M059J (cell line): ENCODE measurements around the gene ARID4B. TPM values are rescaled to one million over a fixed set of nuclear protein-coding genes. Genes with fewer than 3 reads are reported as not detected.
A peak's percentile ranks its signal among the peaks of the same experiment; 100 is the strongest.

Experiments used
- DNase-seq: peaks from one replicate; pipeline ENCODE4 v3.0.0-alpha.2; 2012; ENCODE audit warnings: low read depth
- total RNA-seq: library from RNA; depleted of rRNA; stranded (reverse); fragments of >200 nt; shearing (Covaris generic); gene quantifications from 2 replicates; pipeline ENCODE4 v1.2.3, GENCODE V29; 2014; rRNA removed

Gene ARID4B
- total RNA-seq, 1 experiment from 2014 or later, result 17.0 TPM

- DNase-seq, result peak; percentile 98
These were observed 199.3 kb downstream of the ARID4B start, which contains the start of gene TOMM20 for GRCh38 chr1:235128456-235129328. Gene TOMM20 (minus strand): TSS chr1:235128837. CDS start chr1:235128715, 122 bp downstream.

GRCh38 chr1:235127732-235128455, 200.1 kb downstream of the ARID4B start:
- DNase-seq, result no peak

DNA sequence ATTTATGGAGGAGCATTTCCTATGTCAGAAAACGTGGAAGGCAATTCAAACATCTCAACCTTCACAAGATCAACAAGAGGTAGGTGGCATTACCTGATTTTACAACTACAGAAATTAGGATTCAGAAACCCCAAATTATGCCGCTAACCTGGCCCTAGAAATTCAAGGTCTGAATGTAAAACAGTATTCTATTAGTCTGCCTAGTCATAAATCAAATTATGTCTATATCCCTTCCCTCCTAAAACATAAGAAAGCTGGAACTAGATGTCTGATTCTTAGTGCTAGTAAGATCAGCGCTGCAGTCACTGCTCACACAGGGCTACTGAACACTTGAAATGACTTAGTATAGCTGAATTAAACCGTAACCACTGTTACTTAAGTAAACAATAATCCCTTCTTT, 200.8 kb downstream of the ARID4B start:
- DNase-seq, result no peak

DNA sequence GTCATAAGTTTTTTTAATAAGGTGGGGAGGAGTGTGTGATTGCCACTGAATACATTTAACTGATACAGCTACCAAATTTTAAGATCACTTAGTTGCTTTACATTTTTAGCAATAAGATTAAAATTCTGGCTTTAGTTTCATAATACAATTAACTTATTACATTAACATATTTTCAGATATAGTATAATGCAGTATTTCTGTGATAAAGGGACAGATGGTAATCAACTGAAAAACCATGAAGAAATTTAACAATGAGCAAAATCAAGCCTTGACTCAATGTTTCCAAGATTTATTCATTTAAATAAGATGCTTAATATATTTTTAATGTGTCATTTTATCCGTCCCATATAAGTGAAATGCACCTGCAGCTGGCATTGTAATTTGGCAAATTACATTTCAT, 203.3 kb downstream of the ARID4B start:
- no peak for DNase-seq

DNA sequence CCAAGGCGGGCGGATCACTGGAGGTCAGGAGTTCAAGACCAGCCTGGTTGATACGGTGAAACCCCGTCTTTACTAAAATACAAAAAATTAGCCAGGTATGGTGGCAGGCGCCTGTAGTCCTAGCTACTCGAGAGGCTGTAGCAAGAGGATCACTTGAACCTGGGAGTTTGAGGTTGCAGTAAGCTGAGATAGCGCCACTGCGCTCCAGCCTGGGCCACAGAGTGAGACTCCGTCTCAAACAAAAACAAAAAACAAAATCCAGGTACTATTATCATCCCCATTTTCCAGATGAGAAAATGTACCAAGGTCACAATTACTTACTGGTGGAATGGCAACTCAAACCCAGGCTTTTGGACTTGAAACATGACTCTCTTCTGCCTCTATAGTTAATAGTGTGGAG, 203.9 kb downstream of the ARID4B start:
- DNase-seq, result no peak

DNA sequence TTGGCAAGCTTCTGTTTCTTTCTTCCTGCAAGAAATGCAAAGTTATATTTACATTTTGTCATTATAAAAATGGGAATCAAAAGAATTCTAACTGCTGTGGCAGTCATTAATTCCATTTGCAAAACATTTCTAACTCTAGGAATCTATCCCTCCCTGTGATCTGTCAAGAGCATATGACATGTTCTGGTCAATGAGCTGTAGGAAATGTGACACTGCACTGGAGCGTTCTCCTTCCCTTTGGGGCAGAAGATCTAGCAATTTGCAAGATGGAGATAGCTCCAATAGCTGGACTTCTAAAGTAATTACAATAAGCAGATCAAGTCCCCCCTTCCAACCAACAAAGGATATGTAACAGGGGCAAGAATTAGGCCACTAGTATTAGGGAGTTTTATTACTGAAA, 205.6 kb downstream of the ARID4B start:
- no peak for DNase-seq

Other genes with a start within 250 kb of the ARID4B start
- 44.5 and 72.8 TPM in 2 replicates for gene TOMM20, start 199.3 kb downstream of the ARID4B start, total RNA-seq
- 73.0 and 82.7 TPM in 2 replicates for gene RBM34, start 166.9 kb downstream of the ARID4B start, total RNA-seq
- 30.7 and 42.8 TPM in 2 replicates for gene GGPS1, start 391 bp upstream of the ARID4B start, total RNA-seq
- 20.8 and 30.3 TPM in 2 replicates for gene TBCE, start 39.2 kb upstream of the ARID4B start, total RNA-seq
- 24.5 and 31.3 TPM in 2 replicates for gene B3GALNT2, start 176.3 kb upstream of the ARID4B start, total RNA-seq